HEK293 (cell line): Measurements from ENCODE around the gene RGPD8.
"Not testable (repeated sequence)": the region's sequence is repeated elsewhere in the genome, so short reads cannot be mapped to it uniquely, and the experiment has no call there.

Source experiments
- KLF16 ChIP-seq: fragments of 450-650 bp; formaldehyde crosslinking; IDR thresholded peaks from 2 replicates; pipeline ENCODE4 v1.5.1; 2017; ENCODE audit warnings: missing biosample characterization, missing genetic modification characterization
- PBX3 ChIP-seq: sonication (generic); formaldehyde crosslinking; IDR thresholded peaks from 2 replicates; pipeline ENCODE4 v1.8.1; 2022; ENCODE audit warnings: mild to moderate bottlenecking, moderate library complexity, missing genetic modification reagents
- SP7 ChIP-seq: fragments of 450-650 bp; formaldehyde crosslinking; IDR thresholded peaks from 2 replicates; pipeline ENCODE4 v1.5.1; 2016; ENCODE audit warnings: missing biosample characterization, missing genetic modification characterization
- YY1 ChIP-seq: fragments of 450-650 bp; formaldehyde crosslinking; IDR thresholded peaks from 2 replicates; pipeline ENCODE4 v1.5.1; 2018; ENCODE audit warnings: missing biosample characterization, missing genetic modification characterization
- YY2 ChIP-seq: fragments of 450-650 bp; formaldehyde crosslinking; IDR thresholded peaks from 2 replicates; pipeline ENCODE4 v1.5.1; 2016; ENCODE audit warnings: missing biosample characterization, missing genetic modification characterization
- ZBTB11 ChIP-seq: fragments of 450-650 bp; formaldehyde crosslinking; conservative IDR thresholded peaks from 2 replicates; pipeline ENCODE4 v1.5.1; 2016; ENCODE audit warnings: low read depth, missing biosample characterization, missing genetic modification characterization
- ZFP3 ChIP-seq: fragments of 450-650 bp; formaldehyde crosslinking; IDR thresholded peaks from 2 replicates; pipeline ENCODE4 v1.5.1; 2016; ENCODE audit warnings: low read depth, missing biosample characterization, missing genetic modification characterization
- ZNF600 ChIP-seq: fragments of 450-650 bp; formaldehyde crosslinking; IDR thresholded peaks from 2 replicates; pipeline ENCODE4 v1.5.1; 2016; ENCODE audit warnings: missing biosample characterization, missing genetic modification characterization
- ZNF670 ChIP-seq: fragments of 450-650 bp; formaldehyde crosslinking; IDR thresholded peaks from 2 replicates; pipeline ENCODE4 v1.5.1; 2016; ENCODE audit warnings: missing biosample characterization, missing genetic modification characterization, low read depth
- TF ChIP-seq, protein P1 (sequence below): fragments of 450-650 bp; formaldehyde crosslinking; IDR thresholded peaks from 2 replicates; pipeline ENCODE4 v1.5.1; 2016; ENCODE audit warnings: missing biosample characterization, missing genetic modification characterization
- TF ChIP-seq, protein P2 (sequence below): fragments of 450-650 bp; IDR thresholded peaks from 2 replicates; pipeline ENCODE4 v1.5.1; 2018; ENCODE audit warnings: missing biosample characterization, missing genetic modification characterization
- TF ChIP-seq, protein P3 (sequence below): fragments of 450-650 bp; formaldehyde crosslinking; IDR thresholded peaks from 2 replicates; pipeline ENCODE4 v1.5.1; 2016; ENCODE audit warnings: missing biosample characterization, missing genetic modification characterization
- TF ChIP-seq, protein P4 (sequence below): fragments of 450-650 bp; formaldehyde crosslinking; IDR thresholded peaks from 2 replicates; pipeline ENCODE4 v1.5.1; 2016; ENCODE audit warnings: missing biosample characterization, missing genetic modification characterization

- TF ChIP-seq ZFP3 (tag by site-specific recombination); PBX3 (CRISPR knock-in tag); ZNF670 (tag by site-specific recombination); ZNF600 (tag by site-specific recombination); ZBTB11 (tag by site-specific recombination); KLF16 (tag by site-specific recombination); SP7; YY2 (tag by site-specific recombination); YY1: not testable (repeated sequence)
- TF ChIP-seq, protein P1, sequence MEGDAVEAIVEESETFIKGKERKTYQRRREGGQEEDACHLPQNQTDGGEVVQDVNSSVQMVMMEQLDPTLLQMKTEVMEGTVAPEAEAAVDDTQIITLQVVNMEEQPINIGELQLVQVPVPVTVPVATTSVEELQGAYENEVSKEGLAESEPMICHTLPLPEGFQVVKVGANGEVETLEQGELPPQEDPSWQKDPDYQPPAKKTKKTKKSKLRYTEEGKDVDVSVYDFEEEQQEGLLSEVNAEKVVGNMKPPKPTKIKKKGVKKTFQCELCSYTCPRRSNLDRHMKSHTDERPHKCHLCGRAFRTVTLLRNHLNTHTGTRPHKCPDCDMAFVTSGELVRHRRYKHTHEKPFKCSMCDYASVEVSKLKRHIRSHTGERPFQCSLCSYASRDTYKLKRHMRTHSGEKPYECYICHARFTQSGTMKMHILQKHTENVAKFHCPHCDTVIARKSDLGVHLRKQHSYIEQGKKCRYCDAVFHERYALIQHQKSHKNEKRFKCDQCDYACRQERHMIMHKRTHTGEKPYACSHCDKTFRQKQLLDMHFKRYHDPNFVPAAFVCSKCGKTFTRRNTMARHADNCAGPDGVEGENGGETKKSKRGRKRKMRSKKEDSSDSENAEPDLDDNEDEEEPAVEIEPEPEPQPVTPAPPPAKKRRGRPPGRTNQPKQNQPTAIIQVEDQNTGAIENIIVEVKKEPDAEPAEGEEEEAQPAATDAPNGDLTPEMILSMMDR (tag by site-specific recombination): not testable (repeated sequence)
- TF ChIP-seq, protein P2, sequence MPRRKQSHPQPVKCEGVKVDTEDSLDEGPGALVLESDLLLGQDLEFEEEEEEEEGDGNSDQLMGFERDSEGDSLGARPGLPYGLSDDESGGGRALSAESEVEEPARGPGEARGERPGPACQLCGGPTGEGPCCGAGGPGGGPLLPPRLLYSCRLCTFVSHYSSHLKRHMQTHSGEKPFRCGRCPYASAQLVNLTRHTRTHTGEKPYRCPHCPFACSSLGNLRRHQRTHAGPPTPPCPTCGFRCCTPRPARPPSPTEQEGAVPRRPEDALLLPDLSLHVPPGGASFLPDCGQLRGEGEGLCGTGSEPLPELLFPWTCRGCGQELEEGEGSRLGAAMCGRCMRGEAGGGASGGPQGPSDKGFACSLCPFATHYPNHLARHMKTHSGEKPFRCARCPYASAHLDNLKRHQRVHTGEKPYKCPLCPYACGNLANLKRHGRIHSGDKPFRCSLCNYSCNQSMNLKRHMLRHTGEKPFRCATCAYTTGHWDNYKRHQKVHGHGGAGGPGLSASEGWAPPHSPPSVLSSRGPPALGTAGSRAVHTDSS (tag by site-specific recombination): not testable (repeated sequence)
- TF ChIP-seq, protein P3, sequence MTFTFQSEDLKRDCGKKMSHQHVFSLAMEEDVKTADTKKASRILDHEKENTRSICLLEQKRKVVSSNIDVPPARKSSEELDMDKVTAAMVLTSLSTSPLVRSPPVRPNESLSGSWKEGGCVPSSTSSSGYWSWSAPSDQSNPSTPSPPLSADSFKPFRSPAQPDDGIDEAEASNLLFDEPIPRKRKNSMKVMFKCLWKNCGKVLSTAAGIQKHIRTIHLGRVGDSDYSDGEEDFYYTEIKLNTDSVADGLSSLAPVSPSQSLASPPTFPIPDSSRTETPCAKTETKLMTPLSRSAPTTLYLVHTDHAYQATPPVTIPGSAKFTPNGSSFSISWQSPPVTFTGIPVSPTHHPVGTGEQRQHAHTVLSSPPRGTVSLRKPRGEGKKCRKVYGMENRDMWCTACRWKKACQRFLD (tag by site-specific recombination): not testable (repeated sequence)
- TF ChIP-seq, protein P4, sequence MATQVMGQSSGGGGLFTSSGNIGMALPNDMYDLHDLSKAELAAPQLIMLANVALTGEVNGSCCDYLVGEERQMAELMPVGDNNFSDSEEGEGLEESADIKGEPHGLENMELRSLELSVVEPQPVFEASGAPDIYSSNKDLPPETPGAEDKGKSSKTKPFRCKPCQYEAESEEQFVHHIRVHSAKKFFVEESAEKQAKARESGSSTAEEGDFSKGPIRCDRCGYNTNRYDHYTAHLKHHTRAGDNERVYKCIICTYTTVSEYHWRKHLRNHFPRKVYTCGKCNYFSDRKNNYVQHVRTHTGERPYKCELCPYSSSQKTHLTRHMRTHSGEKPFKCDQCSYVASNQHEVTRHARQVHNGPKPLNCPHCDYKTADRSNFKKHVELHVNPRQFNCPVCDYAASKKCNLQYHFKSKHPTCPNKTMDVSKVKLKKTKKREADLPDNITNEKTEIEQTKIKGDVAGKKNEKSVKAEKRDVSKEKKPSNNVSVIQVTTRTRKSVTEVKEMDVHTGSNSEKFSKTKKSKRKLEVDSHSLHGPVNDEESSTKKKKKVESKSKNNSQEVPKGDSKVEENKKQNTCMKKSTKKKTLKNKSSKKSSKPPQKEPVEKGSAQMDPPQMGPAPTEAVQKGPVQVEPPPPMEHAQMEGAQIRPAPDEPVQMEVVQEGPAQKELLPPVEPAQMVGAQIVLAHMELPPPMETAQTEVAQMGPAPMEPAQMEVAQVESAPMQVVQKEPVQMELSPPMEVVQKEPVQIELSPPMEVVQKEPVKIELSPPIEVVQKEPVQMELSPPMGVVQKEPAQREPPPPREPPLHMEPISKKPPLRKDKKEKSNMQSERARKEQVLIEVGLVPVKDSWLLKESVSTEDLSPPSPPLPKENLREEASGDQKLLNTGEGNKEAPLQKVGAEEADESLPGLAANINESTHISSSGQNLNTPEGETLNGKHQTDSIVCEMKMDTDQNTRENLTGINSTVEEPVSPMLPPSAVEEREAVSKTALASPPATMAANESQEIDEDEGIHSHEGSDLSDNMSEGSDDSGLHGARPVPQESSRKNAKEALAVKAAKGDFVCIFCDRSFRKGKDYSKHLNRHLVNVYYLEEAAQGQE (tag by site-specific recombination): not testable (repeated sequence)
Measured at GRCh38 chr2:112432390-112432734, 1.1 kb downstream of the RGPD8 start.
